Fibroblast of skin of left quadriceps (primary cell): ENCODE measurements around the gene FLCN.
A peak's percentile ranks its signal among the peaks of the same experiment; 100 is the strongest.
"Not testable (repeated sequence)": the region's sequence is repeated elsewhere in the genome, so short reads cannot be mapped to it uniquely, and the experiment has no call there.

ENCODE experiments used
- DNase-seq, 2 experiments: peaks; one replicate each; pipeline ENCODE4 v3.0.0-alpha.2; 2013; ENCODE audit warnings: low read depth in 2 of 2

FLCN gene, protein sequence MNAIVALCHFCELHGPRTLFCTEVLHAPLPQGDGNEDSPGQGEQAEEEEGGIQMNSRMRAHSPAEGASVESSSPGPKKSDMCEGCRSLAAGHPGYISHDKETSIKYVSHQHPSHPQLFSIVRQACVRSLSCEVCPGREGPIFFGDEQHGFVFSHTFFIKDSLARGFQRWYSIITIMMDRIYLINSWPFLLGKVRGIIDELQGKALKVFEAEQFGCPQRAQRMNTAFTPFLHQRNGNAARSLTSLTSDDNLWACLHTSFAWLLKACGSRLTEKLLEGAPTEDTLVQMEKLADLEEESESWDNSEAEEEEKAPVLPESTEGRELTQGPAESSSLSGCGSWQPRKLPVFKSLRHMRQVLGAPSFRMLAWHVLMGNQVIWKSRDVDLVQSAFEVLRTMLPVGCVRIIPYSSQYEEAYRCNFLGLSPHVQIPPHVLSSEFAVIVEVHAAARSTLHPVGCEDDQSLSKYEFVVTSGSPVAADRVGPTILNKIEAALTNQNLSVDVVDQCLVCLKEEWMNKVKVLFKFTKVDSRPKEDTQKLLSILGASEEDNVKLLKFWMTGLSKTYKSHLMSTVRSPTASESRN

DNA sequence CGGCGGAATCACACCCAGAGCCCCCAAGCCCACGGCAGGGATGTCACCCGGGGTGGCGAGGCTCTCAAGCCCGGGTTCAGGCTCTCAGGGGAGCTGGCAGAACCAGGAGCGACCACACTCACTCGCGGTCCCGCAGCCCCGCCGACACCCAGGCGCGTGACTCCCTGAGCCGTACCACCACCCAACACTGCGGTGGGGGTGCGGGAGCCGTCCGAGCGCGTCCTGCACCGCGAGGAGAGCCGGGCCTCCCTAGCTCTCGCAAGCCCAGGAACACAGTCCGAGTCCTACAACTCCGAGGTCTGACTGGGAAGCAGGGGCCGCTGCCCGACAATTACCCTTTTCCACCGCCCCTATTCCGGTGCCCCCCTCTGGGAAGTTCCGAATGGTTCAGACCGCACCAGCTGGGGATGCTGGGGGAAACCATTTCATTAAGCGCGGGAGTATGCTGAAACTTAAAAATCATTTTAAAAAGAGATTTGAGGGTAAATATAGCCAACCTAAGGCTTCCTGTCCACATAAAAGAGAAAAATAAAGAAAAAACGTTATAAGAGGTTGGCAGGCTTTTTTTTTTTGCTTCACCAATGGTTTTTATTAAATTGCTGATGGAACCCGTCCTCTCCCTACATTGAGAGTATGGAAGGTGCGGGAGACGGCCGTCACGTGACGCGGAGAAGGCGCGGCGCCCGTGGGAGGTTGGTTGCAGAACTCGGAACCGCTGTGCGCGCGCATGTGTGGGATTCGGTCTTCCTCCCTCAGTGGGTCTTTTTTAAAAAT, at the start of gene FLCN:
Gene FLCN (minus strand): TSS at position 143 of the 774 bp plus-strand sequence. CDS start 9,031 bp downstream, outside the sequence.
- peak; percentile 78 to 80 for DNase-seq

DNA sequence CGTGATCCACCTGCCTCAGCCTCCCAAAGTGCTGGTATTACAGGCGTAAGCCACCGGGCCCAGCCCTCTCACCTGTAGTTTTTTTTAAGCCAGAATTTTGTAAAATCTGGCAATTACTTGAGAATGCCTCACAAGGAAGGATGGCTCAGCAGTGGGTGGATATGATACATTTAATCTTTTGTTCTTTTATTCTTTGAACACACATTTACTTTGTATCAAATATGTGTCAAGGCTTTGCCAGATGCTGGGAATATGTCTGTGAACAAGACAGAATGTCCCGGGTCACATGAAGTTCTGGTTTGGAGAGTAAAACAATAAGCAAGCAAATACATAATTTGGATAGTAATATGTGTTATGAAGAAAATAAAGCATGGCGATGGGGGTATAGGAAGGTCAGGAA, 49.0 kb upstream of the FLCN start:
- DNase-seq, result no peak

DNA sequence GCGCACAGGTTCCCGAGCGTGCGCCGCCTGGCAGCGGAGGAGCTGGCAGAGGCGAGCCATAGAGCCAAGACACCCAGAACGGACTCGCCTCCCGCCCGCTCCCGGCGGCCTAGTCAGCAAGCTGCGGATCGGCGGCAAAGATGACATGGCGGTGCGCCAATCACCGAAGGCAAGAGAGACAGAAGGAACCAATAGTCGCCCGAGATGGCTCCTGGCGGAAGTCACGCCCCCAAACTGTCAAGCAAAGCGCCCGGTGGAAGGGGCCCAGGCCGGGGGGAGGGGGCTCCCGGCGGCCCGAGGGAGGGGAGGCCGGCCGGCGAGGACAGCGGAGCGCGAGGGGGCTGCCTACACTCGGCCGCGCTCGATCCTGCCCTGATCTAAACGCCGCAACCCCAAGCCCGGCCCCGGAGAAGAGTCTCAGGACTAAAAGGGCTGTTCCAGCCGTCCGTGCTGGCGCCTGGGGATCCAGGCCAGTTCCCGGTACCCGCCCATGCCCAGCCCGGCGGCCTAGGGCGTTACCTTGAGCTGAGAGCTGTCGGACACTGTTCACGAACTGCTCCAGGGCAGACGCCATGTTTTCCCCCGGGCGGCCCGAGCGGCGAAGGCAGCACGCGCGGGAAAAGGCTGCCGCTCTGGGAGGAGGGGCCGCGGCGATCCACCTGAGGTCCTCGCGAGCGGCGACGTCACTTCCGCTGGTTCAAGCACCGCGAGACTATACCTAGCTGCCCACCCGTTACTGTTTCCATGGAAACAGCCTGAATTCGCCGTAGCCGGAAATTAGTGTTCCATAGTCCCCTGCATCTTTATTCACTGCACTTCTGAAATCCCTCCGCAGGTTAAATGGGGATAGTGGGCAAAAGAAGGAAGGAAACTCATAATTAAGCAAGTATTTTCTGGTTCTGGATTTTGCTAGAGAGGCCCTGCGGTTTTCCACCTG, 43.9 kb upstream of the FLCN start, which contains the start of gene COPS3:
Gene COPS3 (minus strand): TSS at position 634 of the 937 bp plus-strand sequence. CDS start 60 bp downstream, at position 574.
- peak; percentile 96 for DNase-seq

DNA sequence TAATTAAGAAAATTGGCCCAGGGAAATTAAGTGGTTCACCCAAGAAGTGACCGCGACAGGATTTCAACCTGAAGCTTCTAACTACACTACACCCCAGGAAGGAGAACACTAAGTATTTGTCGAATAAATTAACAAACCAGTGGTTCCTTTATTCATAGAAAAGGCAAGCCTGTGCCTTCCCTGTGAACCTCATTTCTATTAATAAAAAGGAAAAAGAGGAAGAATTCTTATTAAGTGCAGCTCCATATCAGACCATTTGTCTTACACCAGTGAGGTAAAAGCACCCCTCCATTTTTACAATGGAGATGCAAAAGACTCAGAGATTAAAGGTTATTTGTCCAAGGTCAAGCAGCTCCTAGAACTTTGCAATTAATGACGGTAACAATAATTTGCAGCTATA, 42.3 kb upstream of the FLCN start:
- no peak for DNase-seq

DNA sequence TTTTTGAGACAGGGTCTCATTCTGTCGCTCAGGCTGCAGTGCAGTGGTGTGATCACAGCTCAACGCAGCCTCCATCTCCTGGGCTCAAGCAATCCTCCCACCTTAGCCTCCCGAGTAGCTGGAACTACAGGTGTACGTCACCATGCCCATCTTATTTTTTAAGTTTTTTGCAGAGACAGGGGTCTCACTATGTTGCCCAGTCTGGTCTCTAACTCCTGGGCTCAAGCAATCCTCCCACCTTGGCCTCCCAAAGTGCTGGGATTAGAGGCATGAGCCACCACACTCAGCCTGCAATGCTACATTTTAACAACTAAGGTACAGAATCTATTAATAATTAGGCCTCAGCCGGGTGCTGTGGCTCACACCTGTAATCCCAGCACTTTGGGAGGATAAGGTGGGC, 40.5 kb upstream of the FLCN start:
- DNase-seq, result not testable (repeated sequence)

DNA sequence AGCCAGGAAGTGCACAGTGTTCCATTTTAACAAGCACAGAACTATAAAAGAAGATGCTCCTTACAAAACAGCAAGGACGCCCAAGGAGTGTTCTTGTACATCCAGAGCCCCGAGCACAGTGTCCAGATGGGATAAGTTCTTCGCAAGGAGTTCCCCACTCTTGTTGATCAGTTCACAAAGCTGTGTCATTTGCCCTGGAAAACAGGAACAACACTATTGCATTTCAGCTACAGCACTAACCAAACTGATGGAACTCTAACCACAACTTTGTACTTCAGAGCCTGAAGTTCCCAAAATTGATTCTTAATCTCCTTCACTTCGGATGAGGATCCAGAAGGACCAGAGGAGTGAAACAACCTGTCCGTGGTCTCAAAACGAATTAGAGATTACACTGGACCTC, 39.0 kb upstream of the FLCN start:
- DNase-seq, result no peak

DNA sequence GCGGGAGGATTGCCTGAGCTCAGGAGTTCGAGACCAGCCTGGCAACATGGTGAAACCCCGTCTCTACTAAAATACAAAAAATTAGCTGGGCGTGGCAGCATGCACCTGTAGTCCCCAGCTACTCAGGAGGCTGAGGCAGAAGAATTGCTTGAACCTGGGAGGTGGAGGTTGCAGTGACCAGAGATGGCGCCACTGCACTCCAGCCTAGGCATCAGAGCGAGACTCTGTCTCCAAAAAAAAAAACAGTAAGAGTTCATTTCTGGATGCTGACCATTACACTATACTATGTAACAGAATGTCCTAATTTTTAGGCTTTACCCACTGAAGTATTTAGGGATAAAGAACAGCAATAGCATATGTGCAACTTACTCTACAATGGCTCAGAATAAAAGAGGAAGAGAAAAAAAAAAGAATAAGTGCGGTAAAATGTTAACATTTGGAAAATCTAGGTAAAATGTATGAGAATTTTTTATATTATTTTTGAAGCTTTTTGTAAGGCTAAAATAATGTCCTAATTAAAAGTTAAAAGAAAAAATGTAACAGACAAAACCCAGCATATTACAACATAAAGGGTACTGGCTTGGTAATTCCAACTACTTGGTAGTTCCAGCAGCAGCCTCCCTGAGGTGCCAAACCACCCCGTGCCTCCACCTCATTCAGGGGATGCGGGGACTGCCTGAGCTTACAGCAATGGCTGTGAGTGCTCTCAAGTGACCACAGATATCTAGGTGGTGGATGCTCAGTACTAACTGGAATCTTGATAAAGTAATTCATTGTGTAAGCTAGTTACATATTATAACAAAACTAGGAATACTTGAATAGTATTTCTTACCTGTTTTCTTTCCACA, 33.2 kb upstream of the FLCN start:
- DNase-seq, result no peak

DNA sequence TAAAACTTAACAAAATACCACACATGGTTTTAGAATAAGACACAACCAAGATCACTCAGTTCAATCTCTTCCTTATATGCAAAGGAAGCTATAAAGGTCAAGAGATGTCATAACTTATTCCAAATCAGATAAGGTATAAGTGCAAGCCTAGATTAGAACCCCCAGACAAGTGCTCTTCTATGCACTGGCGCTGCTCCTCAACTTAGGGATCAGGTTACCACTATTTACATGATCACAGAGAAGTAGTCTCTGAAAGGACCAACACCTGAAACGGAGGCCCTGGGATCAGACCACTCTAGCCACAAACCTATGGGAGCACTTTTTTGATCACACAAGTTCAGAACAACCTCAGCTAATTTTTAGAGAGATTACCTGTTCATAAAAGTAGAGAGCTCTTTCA, 27.5 kb upstream of the FLCN start:
- no peak for DNase-seq

DNA sequence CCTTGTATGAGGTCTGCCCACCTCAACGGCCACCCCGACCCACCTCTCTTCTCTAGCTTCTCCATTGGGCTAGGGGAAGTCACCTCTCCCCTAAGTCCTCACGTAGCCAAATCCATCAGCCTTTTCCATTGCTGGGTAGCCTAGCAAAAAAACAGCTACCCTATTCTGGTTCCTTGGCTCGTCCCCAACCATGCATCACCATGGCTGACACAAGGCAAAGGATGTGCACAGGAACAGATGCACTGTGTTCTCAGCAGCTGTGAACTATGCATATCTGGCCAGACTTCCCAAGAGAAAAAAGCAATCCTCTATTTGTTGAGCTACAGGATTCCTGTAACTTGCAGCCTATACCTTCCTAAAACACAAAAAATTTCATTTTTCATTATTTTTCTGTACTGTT, 22.0 kb upstream of the FLCN start:
- no peak for DNase-seq

DNA sequence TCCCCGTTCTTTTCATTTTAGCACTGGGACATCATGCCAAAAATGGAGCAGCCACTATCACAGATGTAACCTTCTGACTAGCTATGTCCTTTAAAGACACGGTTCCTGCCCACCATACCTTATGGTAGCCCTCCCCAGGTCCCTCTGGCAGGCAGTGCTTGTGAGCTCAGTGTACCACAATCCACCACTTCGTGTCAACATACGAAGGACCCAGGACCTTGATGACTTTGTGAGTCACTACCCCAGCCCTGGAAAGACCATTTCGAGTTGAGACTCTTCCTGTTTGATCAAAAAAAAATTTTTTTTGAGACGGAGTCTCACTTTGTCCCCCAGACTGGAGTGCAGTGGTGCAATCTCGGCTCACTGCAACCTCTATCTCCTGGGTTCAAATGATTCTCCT, 21.0 kb upstream of the FLCN start:
- DNase-seq, result no peak

DNA sequence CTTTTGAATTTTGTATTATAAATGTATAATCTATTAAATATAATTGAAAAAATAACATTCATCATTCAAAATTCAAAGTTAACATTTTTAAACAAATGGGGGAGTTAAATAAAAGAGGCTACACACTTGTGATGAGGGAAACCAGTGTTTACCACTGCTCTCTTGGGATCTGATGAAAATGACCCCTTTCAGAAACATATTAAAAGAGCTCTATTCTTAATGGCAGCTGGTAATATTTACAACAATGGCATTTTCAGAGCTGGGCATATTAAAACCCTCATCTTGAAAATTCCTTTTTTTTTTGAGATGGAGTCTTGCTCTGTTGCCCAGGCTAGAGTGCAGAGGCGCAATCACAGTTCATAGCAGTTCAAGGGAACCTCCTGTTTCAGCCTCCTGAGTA, 19.3 kb upstream of the FLCN start:
- DNase-seq, result no peak

DNA sequence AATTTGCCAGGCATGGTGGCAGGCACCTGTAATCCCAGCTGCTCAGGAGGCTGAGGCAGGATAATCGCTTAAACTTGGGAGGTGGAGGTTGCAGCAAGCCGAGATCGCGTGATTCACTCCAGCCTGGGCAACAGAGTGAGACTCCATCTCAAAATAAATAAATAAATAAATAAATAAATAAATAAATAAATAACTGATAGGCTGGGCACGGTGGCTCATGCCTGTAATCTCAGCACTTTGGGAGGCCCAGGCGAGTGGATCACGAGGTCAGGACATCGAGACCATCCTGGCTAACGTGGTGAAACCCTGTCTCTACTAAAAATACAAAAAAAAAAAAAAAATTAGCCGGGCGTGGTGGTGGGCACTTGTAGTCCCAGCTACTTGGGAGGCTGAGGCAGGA, 18.7 kb upstream of the FLCN start:
- not testable (repeated sequence) for DNase-seq

DNA sequence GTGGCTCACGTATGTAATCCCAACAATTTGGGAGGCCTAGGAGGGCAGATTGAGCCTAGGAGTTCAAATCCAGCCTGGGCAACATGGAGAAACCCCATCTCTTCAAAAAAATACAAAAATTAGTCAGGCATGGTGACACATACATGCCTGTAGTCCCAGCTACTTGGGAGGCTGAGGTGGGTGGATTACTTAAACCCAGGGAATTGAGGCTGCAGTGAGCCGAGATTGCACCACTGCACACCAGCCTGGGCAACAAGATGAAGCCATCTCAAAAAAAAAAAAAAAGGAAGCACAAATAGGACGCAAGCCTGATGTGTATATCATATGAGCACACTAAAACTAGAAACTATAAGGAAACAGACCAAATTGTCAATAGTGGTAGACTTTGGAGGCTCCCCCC, 17.1 kb upstream of the FLCN start:
- DNase-seq, result no peak

DNA sequence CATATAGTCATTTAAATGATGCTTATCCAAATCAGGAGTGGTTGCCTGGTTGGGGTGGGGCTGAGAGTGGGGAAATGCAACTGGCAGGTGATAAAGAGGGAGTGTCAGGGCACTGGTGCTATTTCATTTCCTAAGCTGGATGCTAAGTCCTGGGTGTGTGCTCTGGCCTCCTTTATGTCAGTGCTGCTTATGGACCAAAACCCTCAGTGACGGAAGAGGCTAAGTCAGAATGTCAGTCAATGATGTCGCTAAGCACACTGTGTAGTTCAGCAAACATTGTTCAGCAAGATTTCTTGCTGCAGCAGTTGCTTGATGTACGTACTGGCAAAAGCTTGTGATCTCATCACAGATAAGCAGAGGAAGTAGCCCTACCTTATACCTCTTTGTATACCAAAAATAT, 16.4 kb upstream of the FLCN start:
- no peak for DNase-seq

DNA sequence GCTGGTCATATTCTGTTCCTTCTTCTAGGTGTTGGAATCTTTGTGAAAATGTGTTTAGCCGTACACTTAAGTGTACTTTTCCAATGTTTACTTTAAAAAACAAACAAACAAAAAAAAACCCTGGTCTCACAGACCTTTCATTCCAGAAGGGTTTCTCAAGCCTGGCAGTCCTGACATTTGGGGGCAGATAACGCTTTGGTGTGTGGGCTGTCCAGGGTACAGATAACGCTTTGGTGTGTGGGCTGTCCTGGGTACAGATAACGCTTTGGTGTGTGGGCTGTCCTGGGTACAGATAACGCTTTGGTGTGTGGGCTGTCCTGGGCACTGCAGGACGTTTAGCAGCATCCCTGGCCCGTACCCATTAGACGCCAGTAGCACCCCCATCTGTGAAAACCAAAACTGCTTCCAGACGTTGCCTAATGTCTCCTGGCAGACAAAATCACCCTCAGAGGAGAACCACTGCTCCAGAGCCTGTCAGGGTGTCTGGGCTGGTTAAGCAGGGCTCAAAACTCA, 15.2 kb upstream of the FLCN start:
- no peak for DNase-seq

DNA sequence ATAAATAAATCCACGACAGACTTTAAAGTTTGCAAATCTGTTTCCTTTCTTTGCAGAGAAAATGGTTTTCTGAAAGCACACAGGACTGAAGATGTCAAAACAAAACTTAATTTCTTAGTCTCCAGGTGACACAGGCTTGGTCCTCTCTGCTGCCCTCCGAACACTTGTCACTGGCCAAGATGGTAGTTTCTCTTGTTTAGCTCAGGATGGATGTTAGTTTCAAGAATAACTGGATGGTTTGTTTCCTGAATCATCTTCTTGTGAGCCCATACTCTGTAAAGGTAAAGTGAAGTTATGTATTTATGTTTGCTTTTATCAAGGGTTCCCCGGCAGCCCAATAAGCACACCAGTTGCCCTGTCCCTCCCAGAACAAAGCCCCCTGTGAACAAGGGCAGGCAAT, 9.9 kb upstream of the FLCN start:
- no peak for DNase-seq

DNA sequence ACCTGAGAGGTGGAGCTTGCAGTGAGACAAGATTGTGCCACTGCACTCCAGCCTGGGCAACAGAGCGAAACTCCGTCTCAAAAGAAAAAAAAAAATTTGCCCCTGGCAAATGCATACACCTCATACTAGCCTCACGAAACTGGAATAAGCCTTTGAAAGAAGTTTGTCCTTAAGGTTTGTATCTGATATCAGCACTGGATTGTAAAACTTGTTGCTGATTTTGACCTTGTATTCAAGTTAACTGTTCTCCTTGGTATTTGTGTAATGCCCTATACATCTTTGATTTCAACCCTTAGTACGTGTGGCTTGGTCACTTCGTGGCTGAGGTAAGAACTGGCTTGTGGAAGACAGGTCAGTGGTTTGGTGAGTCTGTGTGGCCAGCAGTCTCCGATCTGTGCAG, 6.2 kb upstream of the FLCN start:
- DNase-seq, result no peak

DNA sequence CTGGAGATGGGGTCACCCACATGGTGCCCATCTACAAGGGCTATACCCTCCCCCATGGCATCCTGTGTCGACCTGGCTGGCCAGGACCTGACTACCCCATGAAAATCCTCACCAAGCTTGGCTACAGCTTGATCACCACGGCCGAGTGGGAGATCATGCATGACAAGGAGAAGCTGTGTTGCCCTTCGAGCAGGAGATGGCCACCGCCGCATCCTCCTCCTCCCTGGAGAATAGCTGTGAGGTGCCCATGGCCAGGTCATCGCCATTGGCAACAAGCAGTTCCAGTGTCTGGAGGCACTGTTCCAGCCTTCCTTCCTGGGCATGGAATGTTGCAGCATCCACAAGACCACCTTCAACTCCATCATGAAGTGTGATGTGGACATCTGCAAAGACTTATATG, 5.3 kb upstream of the FLCN start:
- no peak for DNase-seq

DNA sequence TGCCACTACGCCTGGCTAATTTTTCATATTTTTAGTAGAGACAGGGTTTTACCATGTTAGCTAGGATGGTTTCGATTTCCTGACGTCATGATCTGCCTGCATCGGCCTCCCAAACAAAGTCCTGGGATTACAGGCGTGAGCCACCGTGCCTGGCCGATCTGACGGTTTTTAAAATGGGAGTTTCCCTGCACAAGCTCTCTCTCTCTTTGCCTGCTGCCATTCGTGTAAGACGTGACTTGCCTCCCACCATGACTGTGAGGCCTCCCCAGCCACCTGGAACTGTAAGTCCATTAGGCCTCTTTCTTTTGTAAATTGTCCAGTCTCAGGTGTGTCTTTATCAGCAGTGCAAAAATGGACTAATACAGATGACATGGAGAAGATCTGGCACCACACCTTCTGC, 4.7 kb upstream of the FLCN start:
- no peak for DNase-seq

DNA sequence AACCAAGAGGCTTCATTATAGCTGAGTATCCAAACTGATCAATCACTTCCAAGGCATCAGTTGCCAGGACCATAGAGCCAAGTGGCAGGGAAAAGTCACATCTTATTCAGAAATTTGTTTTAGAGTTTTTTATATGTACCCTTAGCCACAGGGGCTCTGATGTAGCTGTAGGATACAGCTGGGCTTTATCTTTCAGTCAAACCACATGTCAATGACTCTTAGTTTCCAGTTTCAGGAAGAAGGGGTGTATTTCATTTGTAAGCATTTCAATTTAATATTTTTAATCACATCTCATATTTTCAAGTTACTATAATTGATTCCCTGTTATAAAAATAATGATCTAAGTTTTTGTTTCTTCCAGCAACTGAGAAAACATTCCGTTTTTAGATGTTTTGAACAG, 2.9 kb upstream of the FLCN start:
- no peak for DNase-seq
